GM10266 (cell line): ENCODE results near the gene LTO1.

Source experiments
- DNase-seq: peaks from one replicate; pipeline ENCODE4 v3.0.0; 2012; ENCODE audit errors: extremely low spot score
- TF ChIP-seq, protein P1 (sequence below): IDR thresholded peaks from 2 replicates; pipeline ENCODE4 v1.5.1; 2012; ENCODE audit warnings: mild to moderate bottlenecking, low read depth; ENCODE audit not compliant: control insufficient read depth, insufficient read depth; ENCODE audit errors: missing control alignments

The LTO1 gene

DNA sequence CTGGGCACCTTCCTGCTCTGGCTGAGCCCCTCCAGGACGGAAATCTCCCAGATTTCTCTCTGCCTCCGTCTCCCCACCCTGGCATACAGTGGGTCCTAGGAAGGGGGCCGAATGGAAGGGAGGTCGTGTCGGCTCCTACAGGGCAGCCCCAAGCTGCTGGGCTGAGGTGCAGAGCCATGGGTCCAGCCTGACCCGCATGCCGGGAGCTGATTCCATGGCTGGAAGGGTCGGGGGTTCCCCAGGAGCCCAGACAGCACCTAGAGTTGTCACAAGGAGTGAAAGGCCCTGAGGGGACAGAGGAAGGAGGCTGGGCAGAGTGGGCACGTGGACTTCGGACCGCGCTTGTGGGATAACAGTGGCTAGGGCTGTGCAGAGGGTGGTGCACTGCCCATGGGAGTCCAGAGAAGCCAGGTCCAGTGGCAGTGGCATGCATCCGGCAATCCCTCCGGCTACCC lies 17.7 kb downstream of the LTO1 start:
- DNase-seq: no peak
- TF ChIP-seq, protein P1, sequence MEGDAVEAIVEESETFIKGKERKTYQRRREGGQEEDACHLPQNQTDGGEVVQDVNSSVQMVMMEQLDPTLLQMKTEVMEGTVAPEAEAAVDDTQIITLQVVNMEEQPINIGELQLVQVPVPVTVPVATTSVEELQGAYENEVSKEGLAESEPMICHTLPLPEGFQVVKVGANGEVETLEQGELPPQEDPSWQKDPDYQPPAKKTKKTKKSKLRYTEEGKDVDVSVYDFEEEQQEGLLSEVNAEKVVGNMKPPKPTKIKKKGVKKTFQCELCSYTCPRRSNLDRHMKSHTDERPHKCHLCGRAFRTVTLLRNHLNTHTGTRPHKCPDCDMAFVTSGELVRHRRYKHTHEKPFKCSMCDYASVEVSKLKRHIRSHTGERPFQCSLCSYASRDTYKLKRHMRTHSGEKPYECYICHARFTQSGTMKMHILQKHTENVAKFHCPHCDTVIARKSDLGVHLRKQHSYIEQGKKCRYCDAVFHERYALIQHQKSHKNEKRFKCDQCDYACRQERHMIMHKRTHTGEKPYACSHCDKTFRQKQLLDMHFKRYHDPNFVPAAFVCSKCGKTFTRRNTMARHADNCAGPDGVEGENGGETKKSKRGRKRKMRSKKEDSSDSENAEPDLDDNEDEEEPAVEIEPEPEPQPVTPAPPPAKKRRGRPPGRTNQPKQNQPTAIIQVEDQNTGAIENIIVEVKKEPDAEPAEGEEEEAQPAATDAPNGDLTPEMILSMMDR: no peak

DNA sequence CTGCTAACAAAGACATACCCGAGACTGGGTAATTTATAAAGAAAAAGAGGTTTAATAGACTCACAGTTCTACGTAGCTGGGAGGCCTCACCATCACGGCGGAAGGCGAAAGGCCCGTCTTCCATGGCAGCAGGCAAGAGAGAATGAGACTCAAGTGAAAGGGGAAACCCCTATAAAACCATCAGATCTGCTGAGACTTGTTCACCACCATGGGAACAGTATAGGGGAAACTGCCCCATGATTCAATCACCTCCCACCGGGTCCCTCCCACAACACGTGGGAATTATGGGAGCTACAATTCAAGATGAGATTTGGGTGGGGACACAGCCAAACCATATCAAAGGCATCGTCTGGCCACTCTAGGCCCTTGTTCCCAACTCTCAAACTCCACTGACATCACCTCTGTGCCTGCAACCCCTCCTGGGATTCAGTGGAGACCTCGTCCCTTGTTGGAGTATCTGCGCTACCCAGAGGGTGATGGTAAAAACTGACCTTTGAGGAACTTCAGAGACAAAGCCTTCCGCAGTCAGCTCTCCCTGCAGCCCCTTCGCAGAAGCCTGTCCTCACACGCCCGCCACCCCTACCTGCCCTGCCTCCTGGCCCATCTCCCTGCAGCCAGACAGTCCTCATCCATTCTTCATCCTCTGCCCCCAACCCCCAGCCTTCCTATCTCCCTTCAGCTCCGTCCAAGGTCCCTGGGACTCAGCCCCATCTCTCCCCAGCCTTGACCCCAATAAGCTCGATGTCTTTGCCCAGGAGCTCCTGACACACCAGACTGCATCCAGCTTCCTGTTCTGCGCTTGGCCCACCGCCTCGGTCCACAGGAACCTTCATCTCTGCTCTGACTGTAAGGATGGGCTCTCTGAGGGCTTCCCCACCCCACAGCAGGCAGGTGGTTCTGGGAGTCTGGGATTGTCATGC lies 18.4 kb downstream of the LTO1 start:
- no peak for DNase-seq
- TF ChIP-seq, protein P1: no peak

DNA sequence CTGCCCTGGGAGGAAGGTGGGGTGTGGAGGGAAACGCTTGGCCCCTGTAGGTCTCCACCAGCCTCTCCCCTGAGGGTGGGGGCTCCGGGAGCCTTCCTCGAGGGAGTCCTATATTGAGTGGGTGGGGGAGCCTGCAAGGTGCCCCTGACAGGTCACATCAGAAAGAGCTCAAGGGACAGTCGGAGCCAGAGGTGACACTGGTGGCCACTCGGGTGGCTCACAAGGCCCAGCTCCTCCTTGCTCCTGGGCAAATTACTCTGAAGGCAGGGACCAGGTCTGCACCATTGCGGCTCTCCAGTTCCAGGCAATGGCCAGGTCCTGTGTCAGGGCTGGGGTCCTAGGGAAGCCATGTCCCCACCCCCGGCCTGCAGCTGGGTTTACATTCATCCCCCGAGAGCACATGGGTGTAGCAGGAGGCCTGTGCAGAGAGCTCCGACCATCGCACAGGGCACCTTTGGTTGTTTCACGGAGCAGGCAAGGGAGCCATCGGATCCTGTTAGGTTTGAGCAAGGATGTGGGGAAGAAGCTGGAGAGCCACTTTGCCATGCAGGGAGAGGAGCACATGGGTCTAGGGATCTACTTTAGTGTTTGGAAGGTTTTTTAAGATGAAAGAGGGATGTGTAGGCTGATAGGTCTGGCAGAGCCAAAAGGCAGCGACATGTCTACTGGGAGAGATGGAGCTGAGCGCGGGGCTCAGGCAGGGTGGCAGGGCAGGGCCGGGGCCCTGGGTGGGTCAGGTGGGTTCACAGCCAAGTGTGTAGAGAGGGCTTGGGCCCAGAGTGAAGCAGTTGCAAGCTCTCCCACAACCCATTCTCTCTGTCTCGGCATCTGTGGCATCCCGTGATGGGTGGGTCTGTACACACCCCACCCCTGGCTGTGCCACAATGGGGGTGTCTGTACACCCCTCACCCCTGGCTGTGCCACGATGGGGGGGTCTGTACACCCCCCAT lies 19.4 kb downstream of the LTO1 start:
- TF ChIP-seq, protein P1: no peak
- DNase-seq: no peak

DNA sequence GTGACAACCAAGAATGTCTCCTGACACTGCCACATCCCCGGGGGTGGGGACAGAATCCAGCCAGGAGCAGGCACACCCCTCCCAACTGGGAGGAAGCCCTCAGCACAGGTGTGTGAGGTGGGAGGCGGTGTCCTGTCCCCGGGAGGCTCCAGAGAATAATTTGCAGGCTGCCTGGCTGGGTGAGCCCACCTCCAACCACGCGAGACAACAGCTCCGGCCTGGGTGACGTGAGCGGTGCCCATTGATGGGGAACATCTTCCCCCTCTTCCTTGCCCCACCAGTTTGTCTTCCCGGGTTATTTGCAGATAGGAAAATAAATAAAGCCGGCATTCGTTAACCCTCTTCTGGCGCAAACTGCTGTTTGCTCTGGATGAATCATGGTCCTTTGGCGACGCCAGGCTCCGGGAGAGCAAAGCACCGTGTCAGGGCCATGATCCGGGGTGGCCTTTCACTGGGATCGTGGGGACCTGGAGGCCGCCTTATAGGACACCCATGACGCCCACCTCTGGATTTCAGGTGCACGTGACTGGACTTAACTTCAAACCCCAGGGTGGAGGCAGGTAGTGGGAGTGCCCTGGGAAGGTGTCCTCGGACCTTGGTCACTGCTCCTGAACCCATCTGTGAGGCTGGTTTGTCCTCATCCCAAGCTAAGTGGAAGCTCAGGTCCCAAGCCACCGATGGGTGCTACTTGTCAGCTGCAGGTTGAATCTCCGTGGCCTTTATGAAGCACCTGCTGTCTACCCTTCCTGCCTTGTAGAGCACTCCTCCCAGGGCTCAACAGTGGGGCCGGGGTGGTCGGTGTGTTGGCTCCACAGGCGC lies 20.3 kb downstream of the LTO1 start:
- TF ChIP-seq, protein P1: no peak
- no peak for DNase-seq

DNA sequence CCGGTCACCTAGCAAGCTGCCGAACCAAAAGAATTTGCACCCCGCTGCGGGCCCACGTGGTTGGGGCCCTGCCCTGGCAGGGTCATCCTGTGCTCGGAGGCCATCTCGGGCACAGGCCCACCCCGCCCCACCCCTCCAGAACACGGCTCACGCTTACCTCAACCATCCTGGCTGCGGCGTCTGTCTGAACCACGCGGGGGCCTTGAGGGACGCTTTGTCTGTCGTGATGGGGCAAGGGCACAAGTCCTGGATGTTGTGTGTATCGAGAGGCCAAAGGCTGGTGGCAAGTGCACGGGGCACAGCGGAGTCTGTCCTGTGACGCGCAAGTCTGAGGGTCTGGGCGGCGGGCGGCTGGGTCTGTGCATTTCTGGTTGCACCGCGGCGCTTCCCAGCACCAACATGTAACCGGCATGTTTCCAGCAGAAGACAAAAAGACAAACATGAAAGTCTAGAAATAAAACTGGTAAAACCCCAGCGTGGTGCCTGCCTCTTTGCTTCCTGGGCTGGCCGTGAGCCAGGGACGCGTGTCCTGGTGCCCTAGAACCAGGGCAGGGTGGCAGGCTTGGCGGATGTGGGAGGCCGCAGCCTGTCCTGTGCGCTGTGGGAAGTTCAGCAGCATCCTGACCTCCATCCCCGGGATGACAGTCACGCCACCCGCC lies 21.0 kb downstream of the LTO1 start:
- TF ChIP-seq, protein P1: no peak
- DNase-seq: no peak

DNA sequence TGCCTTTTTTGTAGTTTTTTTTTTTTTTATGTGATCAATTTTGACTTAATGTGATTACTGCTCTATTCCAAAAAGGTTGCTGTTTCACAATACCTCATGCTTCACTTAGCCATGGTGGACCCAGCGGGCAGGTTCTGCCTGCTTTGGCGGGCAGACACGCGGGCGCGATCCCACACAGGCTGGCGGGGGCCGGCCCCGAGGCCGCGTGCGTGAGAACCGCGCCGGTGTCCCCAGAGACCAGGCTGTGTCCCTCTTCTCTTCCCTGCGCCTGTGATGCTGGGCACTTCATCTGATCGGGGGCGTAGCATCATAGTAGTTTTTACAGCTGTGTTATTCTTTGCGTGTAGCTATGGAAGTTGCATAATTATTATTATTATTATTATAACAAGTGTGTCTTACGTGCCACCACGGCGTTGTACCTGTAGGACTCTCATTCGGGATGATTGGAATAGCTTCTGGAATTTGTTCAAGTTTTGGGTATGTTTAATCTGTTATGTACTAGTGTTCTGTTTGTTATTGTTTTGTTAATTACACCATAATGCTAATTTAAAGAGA lies 21.7 kb downstream of the LTO1 start:
- no peak for DNase-seq
- TF ChIP-seq, protein P1: no peak
